ENCODE measurements around the gene ADORA3. TPM values are rescaled to one million over a fixed set of nuclear protein-coding genes. Genes with fewer than 3 reads are reported as not detected.

The ADORA3 gene
- polyA plus RNA-seq, 1 donor (not counting 4 experiments of a cell fraction or from before 2014, with no cell fraction given): not detected

DNA sequence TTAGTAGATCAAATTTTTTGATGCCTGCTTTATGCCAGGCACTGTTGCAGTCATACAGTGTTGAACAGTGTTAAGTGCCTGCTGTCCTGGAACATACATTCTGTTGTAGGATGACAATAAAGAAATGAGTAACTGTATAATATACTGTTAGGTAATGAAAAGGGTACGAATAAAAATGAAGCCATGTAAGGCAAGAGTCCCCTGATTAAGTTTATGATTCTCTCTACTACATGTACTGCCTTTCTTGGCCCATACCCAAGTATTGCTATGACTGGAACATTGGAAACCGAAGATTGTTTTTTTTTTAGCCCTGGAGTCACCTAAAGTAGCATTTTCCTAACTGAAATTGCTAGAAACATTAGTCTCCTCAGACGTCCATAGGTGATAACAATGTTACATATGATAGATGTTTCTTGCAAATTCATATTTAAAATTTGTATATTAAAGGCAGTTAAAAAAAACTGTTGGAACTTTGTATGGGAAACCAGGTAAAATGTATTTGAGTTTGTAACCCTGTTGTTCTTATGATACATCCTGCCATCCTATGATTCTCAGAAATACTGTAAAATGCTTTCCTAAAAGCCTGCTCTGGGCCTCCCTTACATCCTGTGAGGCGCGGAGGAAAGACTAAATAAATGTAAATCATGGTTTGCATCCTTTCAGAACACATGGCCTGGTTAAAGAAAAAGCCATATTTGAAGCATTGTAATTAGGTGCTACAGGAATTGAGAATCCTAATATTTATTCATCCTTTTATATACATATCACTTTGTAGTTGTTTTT lies 48.4 kb downstream of the ADORA3 start:
- no peak for TF ChIP-seq EZH2 (IDR thresholded peaks at IDR 0.05; ENCODE audit: low read length)
- TF ChIP-seq, protein P1, sequence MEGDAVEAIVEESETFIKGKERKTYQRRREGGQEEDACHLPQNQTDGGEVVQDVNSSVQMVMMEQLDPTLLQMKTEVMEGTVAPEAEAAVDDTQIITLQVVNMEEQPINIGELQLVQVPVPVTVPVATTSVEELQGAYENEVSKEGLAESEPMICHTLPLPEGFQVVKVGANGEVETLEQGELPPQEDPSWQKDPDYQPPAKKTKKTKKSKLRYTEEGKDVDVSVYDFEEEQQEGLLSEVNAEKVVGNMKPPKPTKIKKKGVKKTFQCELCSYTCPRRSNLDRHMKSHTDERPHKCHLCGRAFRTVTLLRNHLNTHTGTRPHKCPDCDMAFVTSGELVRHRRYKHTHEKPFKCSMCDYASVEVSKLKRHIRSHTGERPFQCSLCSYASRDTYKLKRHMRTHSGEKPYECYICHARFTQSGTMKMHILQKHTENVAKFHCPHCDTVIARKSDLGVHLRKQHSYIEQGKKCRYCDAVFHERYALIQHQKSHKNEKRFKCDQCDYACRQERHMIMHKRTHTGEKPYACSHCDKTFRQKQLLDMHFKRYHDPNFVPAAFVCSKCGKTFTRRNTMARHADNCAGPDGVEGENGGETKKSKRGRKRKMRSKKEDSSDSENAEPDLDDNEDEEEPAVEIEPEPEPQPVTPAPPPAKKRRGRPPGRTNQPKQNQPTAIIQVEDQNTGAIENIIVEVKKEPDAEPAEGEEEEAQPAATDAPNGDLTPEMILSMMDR (optimal IDR thresholded peaks at IDR 0.05 in 1 of 3, IDR thresholded peaks at IDR 0.05 in 1 of 3, conservative IDR thresholded peaks at IDR 0.05 in 1 of 3; ENCODE audit: extremely low read depth in 1 of 3, insufficient read depth in 2 of 3, low read length in 3 of 3): no peak
- Histone ChIP-seq H3K9ac (ENCODE audit: control insufficient read depth, extremely low read depth, insufficient read depth, low read length) (no peak overlapping the region), H3K4me3 (ENCODE audit: control insufficient read depth in 2 of 3, extremely low read depth in 1 of 3, insufficient read depth in 2 of 3, low read depth in 1 of 3, low read length in 3 of 3) (no peak overlapping the region), H3K4me2 (ENCODE audit: control insufficient read depth, extremely low read depth, insufficient read depth, low read depth, low read length) (no peak overlapping the region), H3K79me2 (ENCODE audit: control insufficient read depth, insufficient read depth, low read length) (peaks cover 48% of the 10 kb centered on the region), H3K27me3 (ENCODE audit: control insufficient read depth, extremely low read depth, insufficient read depth, low read length) (no peaks in the 10 kb centered on the region), H2AFZ (ENCODE audit: control insufficient read depth, low read length) (no peak overlapping the region), H3K36me3 (ENCODE audit: control insufficient read depth in 2 of 2, extremely low read depth in 1 of 2, insufficient read depth in 2 of 2, low read length in 2 of 2) (peaks cover 6 to 22% of the 10 kb centered on the region in 2 experiments), H3K9me3 (ENCODE audit: control insufficient read depth, low read depth, low read length) (no peaks in the 10 kb centered on the region), H4K20me1 (ENCODE audit: control insufficient read depth, extremely low read depth, insufficient read depth, low read length) (no peaks in the 10 kb centered on the region), H3K27ac (ENCODE audit: control insufficient read depth, insufficient read depth, low read length) (no peak overlapping the region), H3K4me1 (ENCODE audit: control insufficient read depth, extremely low read depth, insufficient read depth, low read length) (peaks cover 12% of the 10 kb centered on the region), H3K9me1 (ENCODE audit: control insufficient read depth, extremely low read depth, insufficient read depth, low read length) (no peaks in the 10 kb centered on the region)
- no peak for DNase-seq (ENCODE audit: low read depth, low spot score)
- dilution Hi-C loops (cut with MboI; ENCODE audit: extremely low pct_ligation_motif_present, low sequenced_read_pairs): no loop called here
- no peak for FAIRE-seq

DNA sequence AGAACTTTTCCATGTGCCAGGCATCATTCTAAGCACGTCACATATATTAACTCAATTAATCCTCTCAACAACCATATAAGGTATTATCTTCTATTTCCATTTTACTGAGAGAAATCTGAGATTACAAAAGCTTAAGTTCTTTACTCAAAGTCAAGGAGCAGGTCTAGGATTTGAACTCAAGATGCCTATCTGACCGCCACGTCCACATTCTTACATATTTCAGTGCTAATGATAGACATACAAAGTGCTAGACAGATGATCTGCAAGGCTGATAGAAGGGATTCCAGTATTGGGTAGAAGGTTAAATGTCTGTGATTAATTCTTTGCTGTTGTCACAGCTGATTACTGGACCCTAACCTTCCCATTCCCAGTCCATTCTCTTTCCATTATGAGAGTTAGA lies 49.7 kb downstream of the ADORA3 start:
- Histone ChIP-seq H4K20me1 (ENCODE audit: control insufficient read depth, extremely low read depth, insufficient read depth, low read length) (no peaks in the 10 kb centered on the region), H3K4me3 (ENCODE audit: control insufficient read depth in 2 of 3, extremely low read depth in 1 of 3, insufficient read depth in 2 of 3, low read depth in 1 of 3, low read length in 3 of 3) (no peak overlapping the region), H3K27me3 (ENCODE audit: control insufficient read depth, extremely low read depth, insufficient read depth, low read length) (no peaks in the 10 kb centered on the region), H3K4me1 (ENCODE audit: control insufficient read depth, extremely low read depth, insufficient read depth, low read length) (peaks cover 12% of the 10 kb centered on the region), H3K4me2 (ENCODE audit: control insufficient read depth, extremely low read depth, insufficient read depth, low read depth, low read length) (no peak overlapping the region), H3K9ac (ENCODE audit: control insufficient read depth, extremely low read depth, insufficient read depth, low read length) (no peak overlapping the region), H2AFZ (ENCODE audit: control insufficient read depth, low read length) (no peak overlapping the region), H3K9me1 (ENCODE audit: control insufficient read depth, extremely low read depth, insufficient read depth, low read length) (no peaks in the 10 kb centered on the region), H3K79me2 (ENCODE audit: control insufficient read depth, insufficient read depth, low read length) (peaks cover 58% of the 10 kb centered on the region), H3K36me3 (ENCODE audit: control insufficient read depth in 2 of 2, extremely low read depth in 1 of 2, insufficient read depth in 2 of 2, low read length in 2 of 2) (peaks cover 4 to 19% of the 10 kb centered on the region in 2 experiments), H3K27ac (ENCODE audit: control insufficient read depth, insufficient read depth, low read length) (no peak overlapping the region), H3K9me3 (ENCODE audit: control insufficient read depth, low read depth, low read length) (no peaks in the 10 kb centered on the region)
- FAIRE-seq (no peak), DNase-seq (ENCODE audit: low read depth, low spot score) (no peak)
- no peak for TF ChIP-seq EZH2 (IDR thresholded peaks at IDR 0.05; ENCODE audit: low read length)
- TF ChIP-seq, protein P1 (optimal IDR thresholded peaks at IDR 0.05 in 1 of 3, IDR thresholded peaks at IDR 0.05 in 1 of 3, conservative IDR thresholded peaks at IDR 0.05 in 1 of 3; ENCODE audit: extremely low read depth in 1 of 3, insufficient read depth in 2 of 3, low read length in 3 of 3): no peak
- dilution Hi-C loops (cut with MboI; ENCODE audit: extremely low pct_ligation_motif_present, low sequenced_read_pairs): no loop called here

Measured in keratinocyte (primary cell).